K562 (cell line): ENCODE measurements around the gene CLCN4. TPM values are rescaled to one million over a fixed set of nuclear protein-coding genes. Genes with fewer than 3 reads are reported as not detected.

ENCODE experiments used
- ATAC-seq: fragments of 200-7000 bp; cut with Tn5 transposase; 3 replicates; pipeline ENCODE4 v1.9.1; 2020; ENCODE audit warnings: moderate library complexity
- BruUV-seq: library from RNA; stranded (reverse); fragments of 400-500 nt; replicated peaks from 2 replicates; lab custom pipeline; 2021; lab: Mats Ljungman, UMichigan
- CTCF ChIA-PET: fragments of 300-600 bp; formaldehyde crosslinking; extraction: SDS; loops from one replicate; lab custom pipeline; 2021; ENCODE audit warnings: low intra/inter-chr PET ratio; lab: Yijun Ruan, JAX
- POLR2A ChIA-PET: fragments of 300-600, 350-650 bp; sonication (Branson Sonifier 250); formaldehyde crosslinking; extraction: SDS; loops from one replicate; lab custom pipeline; 2021; ENCODE audit warnings: antibody characterized with exemption, inconsistent platforms; lab: Yijun Ruan, JAX
- DNase-seq, 4 experiments: peaks; one replicate each; pipeline versions ENCODE4 v3.0.0 to v3.0.0-alpha.2; 2011 to 2018; ENCODE audit warnings: low spot score in 3 of 4, mixed read lengths in 3 of 4; ENCODE audit errors: extremely low read depth in 1 of 4
- FAIRE-seq: peaks from 2 replicates; lab custom pipeline; 2011; peaks lifted over from hg19 to GRCh38; lab: Jason Lieb, UNC
- H2AFZ ChIP-seq: 2 replicates; pipeline ENCODE4 v1.6.0; 2011; ENCODE audit warnings: low read depth, low read length, control low read depth, inconsistent platforms
- H3K27ac ChIP-seq: fragments of 200-600 bp; 3 replicates; pipeline ENCODE4 v1.8.0; 2011; ENCODE audit warnings: low read depth, mild to moderate bottlenecking, control low read depth, inconsistent platforms, low read length, moderate library complexity, mixed read lengths; ENCODE audit errors: extremely low read depth
- H3K27me3 ChIP-seq, 2 experiments: fragments of 300-600 bp in 1 of 2; 2 replicates in 1 of 2; 3 replicates in 1 of 2; pipeline versions ENCODE4 v1.6.0 to v1.8.0; 2011; ENCODE audit warnings: inconsistent platforms in 2 of 2, low read length in 2 of 2, mild to moderate bottlenecking in 1 of 2, mixed read lengths in 1 of 2, moderate library complexity in 1 of 2; ENCODE audit not compliant: control insufficient read depth in 2 of 2, insufficient read depth in 2 of 2
- H3K36me3 ChIP-seq: fragments of 300-600 bp; 3 replicates; pipeline ENCODE4 v1.8.0; 2011; ENCODE audit warnings: mild to moderate bottlenecking, low read length, inconsistent platforms; ENCODE audit not compliant: control insufficient read depth, insufficient read depth
- H3K4me1 ChIP-seq, 2 experiments: fragments of 200-600 bp in 1 of 2; replicated peaks in 1 of 2; 2 replicates in 1 of 2; 3 replicates in 1 of 2; pipeline versions ENCODE4 v1.5.1 to v1.8.0; 2011; ENCODE audit warnings: inconsistent platforms in 2 of 2, low read length in 2 of 2, mild to moderate bottlenecking in 1 of 2, mixed read lengths in 1 of 2, moderate library complexity in 1 of 2; ENCODE audit not compliant: control insufficient read depth in 2 of 2, insufficient read depth in 2 of 2
- H3K4me2 ChIP-seq: 2 replicates; pipeline ENCODE4 v1.6.1; 2011; ENCODE audit warnings: low read length, control low read depth, inconsistent platforms, mixed read lengths; ENCODE audit not compliant: insufficient read depth
- H3K4me3 ChIP-seq: fragments of 200-600 bp; sonication (generic), shearing (Covaris generic); 2 replicates; pipeline ENCODE4 v1.5.1; 2016; ENCODE audit warnings: control low read depth, inconsistent platforms
- H3K79me2 ChIP-seq: fragments of 200-600 bp; 3 replicates; pipeline ENCODE4 v1.8.0; 2011; ENCODE audit warnings: low read length, inconsistent platforms; ENCODE audit not compliant: control insufficient read depth, insufficient read depth
- H3K9ac ChIP-seq, 2 experiments: 2 replicates each; pipeline versions ENCODE4 v1.6.0 to v1.6.1; 2011; ENCODE audit warnings: low read depth in 2 of 2, low read length in 2 of 2, control low read depth in 1 of 2, inconsistent platforms in 1 of 2, mild to moderate bottlenecking in 1 of 2, mixed read lengths in 1 of 2; ENCODE audit not compliant: insufficient read depth in 1 of 2
- H3K9me1 ChIP-seq: one replicate; pipeline ENCODE4 v1.6.0; 2011; ENCODE audit warnings: inconsistent platforms, mild to moderate bottlenecking, low read length, moderate library complexity; ENCODE audit not compliant: control insufficient read depth, insufficient read depth
- H3K9me3 ChIP-seq: replicated peaks from 2 replicates; pipeline ENCODE4 v1.5.1; 2011; ENCODE audit warnings: low read depth, low read length, inconsistent platforms; ENCODE audit not compliant: control insufficient read depth, insufficient read depth
- H4K20me1 ChIP-seq: replicated peaks from 2 replicates; pipeline ENCODE4 v1.6.1; 2011; ENCODE audit warnings: low read length, inconsistent platforms, mixed read lengths; ENCODE audit not compliant: control insufficient read depth, insufficient read depth
- BRCA1 ChIP-seq, 2 experiments: fragments of 450-650 bp in 1 of 2; sonication (generic) in 1 of 2; formaldehyde crosslinking in 1 of 2; IDR thresholded peaks; 2 replicates each; pipeline versions ENCODE4 v1.5.0 to v1.6.1; 2017 to 2020; ENCODE audit warnings: mild to moderate bottlenecking in 1 of 2, missing genetic modification reagents in 1 of 2
- LEF1 ChIP-seq: fragments of 450-650 bp; IDR thresholded peaks from 2 replicates; pipeline ENCODE4 v1.6.1; 2016; ENCODE audit warnings: mild to moderate bottlenecking
- SAP30 ChIP-seq: fragments of 200-600 bp; sonication (generic); IDR thresholded peaks from 2 replicates; pipeline ENCODE4 v1.6.1; 2012; ENCODE audit warnings: borderline replicate concordance, low read depth, mild to moderate bottlenecking, moderate library complexity, low read length, control low read depth, inconsistent platforms; ENCODE audit not compliant: insufficient read depth, poor library complexity, severe bottlenecking
- WGBS: fragments of 100-300 bp; shearing (Covaris generic); methylation state at CpG from one replicate; pipeline ENCODE4 v1.1.6; 2016; ENCODE audit warnings: low coverage, mixed read lengths; ENCODE audit not compliant: insufficient coverage; ENCODE audit errors: missing lambda C conversion rate; 5-methylcytosine and 5-hydroxymethylcytosine counted together
- in situ Hi-C: fragments of 300-500 bp; cut with MboI; formaldehyde crosslinking; loops from 4 replicates; pipeline ENCODE4 v1.15.0; 2018; ENCODE audit warnings: inconsistent platforms, mixed read lengths
- intact Hi-C: fragments of 100-400 bp; cut with micrococcal nuclease; formaldehyde crosslinking; loops from 2 replicates; pipeline ENCODE4 v1.14.2; 2022
- polyA plus RNA-seq, 8 experiments: library from polyadenylated mRNA; depleted of rRNA in 4 of 8; stranded (reverse) in 5 of 8; unstranded in 3 of 8; fragments of >200 nt; fragmentation: Nextera tagmentation in 2 of 8; fragmentation: Illumina TruSeq in 1 of 8; extraction: Ambion mirVana in 2 of 8; extraction: Trizol in 1 of 8; gene quantifications; 2 replicates each; pipeline versions ENCODE4 v1.2.1 to v1.2.3, GENCODE V29; 2011 to 2014; ENCODE audit warnings: inconsistent platforms in 1 of 8, missing spikeins in 1 of 8
- total RNA-seq, 7 experiments: library from RNA; depleted of rRNA in 6 of 7; stranded (reverse); fragments of >200 nt in 6 of 7; fragmentation: Illumina TruSeq in 2 of 7; extraction: Trizol in 2 of 7; gene quantifications; 2 replicates each; pipeline versions ENCODE4 v1.2.1 to v1.2.3, GENCODE V29; 2011 to 2021; ENCODE audit warnings: low replicate concordance in 1 of 7
- TF ChIP-seq, protein P1 (sequence below): sonication (generic); formaldehyde crosslinking; IDR thresholded peaks from 2 replicates; pipeline ENCODE4 v1.4.0; 2020; ENCODE audit warnings: mild to moderate bottlenecking, missing genetic modification reagents
- TF ChIP-seq, protein P2 (sequence below): fragments of 450-650 bp; IDR thresholded peaks from 2 replicates; pipeline ENCODE4 v1.6.1; 2017; ENCODE audit warnings: antibody characterized with exemption, mild to moderate bottlenecking

CLCN4 gene
- total and polyA plus RNA-seq, 9 of the 15 experiments (the other 6 are each of a cell fraction or from before 2014, with no cell fraction given) = 0.03 to 0.24 (median 0.10) TPM; not detected in 1

DNA sequence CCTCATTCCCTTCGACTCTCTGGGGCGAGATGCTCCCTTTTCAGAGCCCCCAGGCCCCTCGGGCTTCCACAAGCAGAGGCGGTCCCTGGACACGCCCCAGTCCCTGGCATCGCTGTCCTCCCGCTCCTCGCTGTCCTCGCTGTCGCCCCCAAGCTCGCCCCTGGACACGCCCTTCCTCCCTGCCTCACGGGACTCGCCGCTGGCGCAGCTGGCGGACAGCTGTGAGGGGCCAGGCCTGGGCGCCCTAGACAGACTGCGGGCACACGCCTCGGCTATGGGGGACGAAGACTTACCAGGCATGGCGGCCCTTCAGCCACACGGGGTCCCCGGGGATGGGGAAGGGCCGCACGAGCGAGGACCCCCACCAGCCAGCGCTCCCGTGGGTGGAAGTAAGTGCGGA is 39.5 kb upstream of the CLCN4 start:
- H3K4me1 ChIP-seq = no peaks in the 10 kb centered on the region
- TF ChIP-seq BRCA1 (IDR thresholded peaks at IDR 0.05) (no peak), BRCA1 (CRISPR knock-in tag; IDR thresholded peaks at IDR 0.05) (no peak), SAP30 (no peak), LEF1 (no peak)
- TF ChIP-seq, protein P1, sequence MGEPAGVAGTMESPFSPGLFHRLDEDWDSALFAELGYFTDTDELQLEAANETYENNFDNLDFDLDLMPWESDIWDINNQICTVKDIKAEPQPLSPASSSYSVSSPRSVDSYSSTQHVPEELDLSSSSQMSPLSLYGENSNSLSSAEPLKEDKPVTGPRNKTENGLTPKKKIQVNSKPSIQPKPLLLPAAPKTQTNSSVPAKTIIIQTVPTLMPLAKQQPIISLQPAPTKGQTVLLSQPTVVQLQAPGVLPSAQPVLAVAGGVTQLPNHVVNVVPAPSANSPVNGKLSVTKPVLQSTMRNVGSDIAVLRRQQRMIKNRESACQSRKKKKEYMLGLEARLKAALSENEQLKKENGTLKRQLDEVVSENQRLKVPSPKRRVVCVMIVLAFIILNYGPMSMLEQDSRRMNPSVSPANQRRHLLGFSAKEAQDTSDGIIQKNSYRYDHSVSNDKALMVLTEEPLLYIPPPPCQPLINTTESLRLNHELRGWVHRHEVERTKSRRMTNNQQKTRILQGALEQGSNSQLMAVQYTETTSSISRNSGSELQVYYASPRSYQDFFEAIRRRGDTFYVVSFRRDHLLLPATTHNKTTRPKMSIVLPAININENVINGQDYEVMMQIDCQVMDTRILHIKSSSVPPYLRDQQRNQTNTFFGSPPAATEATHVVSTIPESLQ (CRISPR knock-in tag) = no peak
- TF ChIP-seq, protein P2, sequence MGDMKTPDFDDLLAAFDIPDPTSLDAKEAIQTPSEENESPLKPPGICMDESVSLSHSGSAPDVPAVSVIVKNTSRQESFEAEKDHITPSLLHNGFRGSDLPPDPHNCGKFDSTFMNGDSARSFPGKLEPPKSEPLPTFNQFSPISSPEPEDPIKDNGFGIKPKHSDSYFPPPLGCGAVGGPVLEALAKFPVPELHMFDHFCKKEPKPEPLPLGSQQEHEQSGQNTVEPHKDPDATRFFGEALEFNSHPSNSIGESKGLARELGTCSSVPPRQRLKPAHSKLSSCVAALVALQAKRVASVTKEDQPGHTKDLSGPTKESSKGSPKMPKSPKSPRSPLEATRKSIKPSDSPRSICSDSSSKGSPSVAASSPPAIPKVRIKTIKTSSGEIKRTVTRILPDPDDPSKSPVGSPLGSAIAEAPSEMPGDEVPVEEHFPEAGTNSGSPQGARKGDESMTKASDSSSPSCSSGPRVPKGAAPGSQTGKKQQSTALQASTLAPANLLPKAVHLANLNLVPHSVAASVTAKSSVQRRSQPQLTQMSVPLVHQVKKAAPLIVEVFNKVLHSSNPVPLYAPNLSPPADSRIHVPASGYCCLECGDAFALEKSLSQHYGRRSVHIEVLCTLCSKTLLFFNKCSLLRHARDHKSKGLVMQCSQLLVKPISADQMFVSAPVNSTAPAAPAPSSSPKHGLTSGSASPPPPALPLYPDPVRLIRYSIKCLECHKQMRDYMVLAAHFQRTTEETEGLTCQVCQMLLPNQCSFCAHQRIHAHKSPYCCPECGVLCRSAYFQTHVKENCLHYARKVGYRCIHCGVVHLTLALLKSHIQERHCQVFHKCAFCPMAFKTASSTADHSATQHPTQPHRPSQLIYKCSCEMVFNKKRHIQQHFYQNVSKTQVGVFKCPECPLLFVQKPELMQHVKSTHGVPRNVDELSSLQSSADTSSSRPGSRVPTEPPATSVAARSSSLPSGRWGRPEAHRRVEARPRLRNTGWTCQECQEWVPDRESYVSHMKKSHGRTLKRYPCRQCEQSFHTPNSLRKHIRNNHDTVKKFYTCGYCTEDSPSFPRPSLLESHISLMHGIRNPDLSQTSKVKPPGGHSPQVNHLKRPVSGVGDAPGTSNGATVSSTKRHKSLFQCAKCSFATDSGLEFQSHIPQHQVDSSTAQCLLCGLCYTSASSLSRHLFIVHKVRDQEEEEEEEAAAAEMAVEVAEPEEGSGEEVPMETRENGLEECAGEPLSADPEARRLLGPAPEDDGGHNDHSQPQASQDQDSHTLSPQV = no peak
- FAIRE-seq = no peak
- in situ Hi-C loops = loop anchor here (5.0 to 25.0 kb wide), 4 partner anchors 120 to 1362 kb away; no protein-coding TSS in a partner anchor
- H3K9me3 ChIP-seq = peaks cover 17% of the 10 kb centered on the region
- no peak overlapping the region for H3K4me2 ChIP-seq
- no peaks in the 10 kb centered on the region for H3K79me2 ChIP-seq
- BruUV-seq = no TSS peak
- H3K9me1 ChIP-seq = no peaks in the 10 kb centered on the region
- intact Hi-C loops = no loop called here
- H3K27ac ChIP-seq = no peak overlapping the region
- POLR2A ChIA-PET = no interaction called here
- no peak for DNase-seq
- H3K27me3 ChIP-seq = no peaks in the 10 kb centered on the region; a peak in 2 of 5 replicates
- ATAC-seq = no peak
- H3K9ac ChIP-seq = no peak overlapping the region
- no peak overlapping the region for H3K4me3 ChIP-seq
- no peaks in the 10 kb centered on the region for H3K36me3 ChIP-seq
- WGBS = 2% methylated on average over 14 of the region's 31 CpGs
- no peaks in the 10 kb centered on the region for H4K20me1 ChIP-seq
- CTCF ChIA-PET = interaction anchor here (0.6 to 7.3 kb wide), 2 partner anchors 64 to 126 kb away, joined by 3 to 400 read pairs; no protein-coding TSS in a partner anchor
- no peak overlapping the region for H2AFZ ChIP-seq
